GM23338 (cell line): ENCODE results near the gene CTDP1. TPM values are rescaled to one million over a fixed set of nuclear protein-coding genes. Genes with fewer than 3 reads are reported as not detected.

Source experiments
- ATAC-seq: fragments of 200-7000 bp; cut with Tn5 transposase; 3 replicates; pipeline ENCODE4 v1.9.1; 2020
- DNase-seq: peaks from one replicate; pipeline ENCODE4 v3.0.0-alpha.2; 2015; ENCODE audit warnings: low spot score
- H2AFZ ChIP-seq: fragments of 200-600 bp; sonication (generic); 2 replicates; pipeline ENCODE4 v1.8.0; 2016; ENCODE audit warnings: antibody characterized with exemption, mild to moderate bottlenecking, moderate library complexity
- H3F3A ChIP-seq: fragments of 200-600 bp; sonication (generic); replicated peaks from 2 replicates; pipeline ENCODE4 v1.8.0; 2017; ENCODE audit warnings: antibody characterized with exemption, mixed run types, low read depth
- H3K27ac ChIP-seq: fragments of 200-600 bp; sonication (generic); 2 replicates; pipeline ENCODE4 v1.6.1; 2016; ENCODE audit warnings: low read depth
- H3K27me3 ChIP-seq: fragments of 200-600 bp; sonication (generic); 2 replicates; pipeline ENCODE4 v1.8.0; 2016; ENCODE audit warnings: mild to moderate bottlenecking, mixed run types, moderate library complexity; ENCODE audit not compliant: insufficient read depth
- H3K36me3 ChIP-seq: fragments of 200-600 bp; sonication (generic); 2 replicates; pipeline ENCODE4 v1.8.0; 2016; ENCODE audit warnings: mild to moderate bottlenecking; ENCODE audit not compliant: insufficient read depth
- H3K4me1 ChIP-seq: fragments of 200-600 bp; sonication (generic); 2 replicates; pipeline ENCODE4 v1.8.0; 2016; ENCODE audit warnings: mild to moderate bottlenecking, moderate library complexity; ENCODE audit not compliant: insufficient read depth
- H3K4me2 ChIP-seq: fragments of 200-600 bp; sonication (generic); 2 replicates; pipeline ENCODE4 v1.7.1; 2017; ENCODE audit warnings: mixed run types
- H3K4me3 ChIP-seq: fragments of 200-600 bp; sonication (generic); 2 replicates; pipeline ENCODE4 v1.6.1; 2016; ENCODE audit warnings: mixed run types
- H3K79me2 ChIP-seq: fragments of 200-600 bp; sonication (generic); replicated peaks from 2 replicates; pipeline ENCODE4 v1.8.0; 2017; ENCODE audit warnings: mild to moderate bottlenecking; ENCODE audit not compliant: insufficient read depth
- H3K9me2 ChIP-seq: fragments of 200-600 bp; sonication (generic); 2 replicates; pipeline ENCODE4 v1.8.0; 2017; ENCODE audit not compliant: insufficient read depth
- H4K20me1 ChIP-seq: fragments of 200-600 bp; sonication (generic); replicated peaks from 2 replicates; pipeline ENCODE4 v1.8.0; 2017; ENCODE audit warnings: mild to moderate bottlenecking; ENCODE audit not compliant: insufficient read depth
- H3K27ac Mint-ChIP-seq: 2 replicates; pipeline ENCODE4 v1.8.0; 2020; ENCODE audit warnings: inconsistent platforms, mild to moderate bottlenecking, moderate library complexity, mixed read lengths
- H3K27me3 Mint-ChIP-seq: 3 replicates; pipeline ENCODE4 v1.8.0; 2022; ENCODE audit warnings: low read depth, mild to moderate bottlenecking, moderate library complexity, mixed read lengths, inconsistent platforms; ENCODE audit not compliant: insufficient read depth, poor library complexity
- H3K36me3 Mint-ChIP-seq: 3 replicates; pipeline ENCODE4 v1.8.0; 2021; ENCODE audit warnings: low read depth, mild to moderate bottlenecking, inconsistent platforms, moderate library complexity, mixed read lengths
- H3K4me1 Mint-ChIP-seq: 3 replicates; pipeline ENCODE4 v1.8.0; 2020; ENCODE audit warnings: mild to moderate bottlenecking, inconsistent platforms, mixed read lengths
- H3K4me3 Mint-ChIP-seq: 3 replicates; pipeline ENCODE4 v1.8.0; 2021; ENCODE audit warnings: moderate library complexity, mild to moderate bottlenecking, inconsistent platforms, mixed read lengths
- H3K9me3 Mint-ChIP-seq: 3 replicates; pipeline ENCODE4 v1.8.0; 2020; ENCODE audit warnings: moderate library complexity, mild to moderate bottlenecking, inconsistent platforms, mixed read lengths
- CTCF ChIP-seq, 2 experiments: fragments of 200-600 bp in 1 of 2; sonication (generic) in 1 of 2; conservative IDR thresholded peaks; 2 replicates each; pipeline versions ENCODE4 v1.5.1 to v1.6.1; 2016 to 2017; ENCODE audit warnings: antibody characterized with exemption in 2 of 2, low read depth in 2 of 2, mild to moderate bottlenecking in 2 of 2, moderate library complexity in 1 of 2
- JUNB ChIP-seq: IDR thresholded peaks from one replicate; pipeline ENCODE4 v1.6.1; 2016; ENCODE audit warnings: antibody characterized with exemption; ENCODE audit not compliant: unreplicated experiment
- NANOG ChIP-seq: IDR thresholded peaks from 2 replicates; pipeline ENCODE4 v1.6.1; 2016; ENCODE audit warnings: antibody characterized with exemption, borderline replicate concordance
- REST ChIP-seq: IDR thresholded peaks from one replicate; pipeline ENCODE4 v1.6.1; 2018; ENCODE audit warnings: antibody characterized with exemption; ENCODE audit not compliant: unreplicated experiment
- ZNF462 ChIP-seq: fragments of 250-450 bp; sonication (Bioruptor Pico); IDR thresholded peaks from 2 replicates; pipeline ENCODE4 v1.5.0; 2020; ENCODE audit warnings: mild to moderate bottlenecking, moderate library complexity
- polyA plus RNA-seq: library from polyadenylated mRNA; unstranded; fragments of >200 nt; fragmentation: Nextera tagmentation; extraction: Ambion mirVana; gene quantifications from 2 replicates; pipeline ENCODE4 v1.2.1, GENCODE V29; 2016
- total RNA-seq: library from RNA; depleted of rRNA; stranded (reverse); fragments of >200 nt; shearing (Covaris generic); gene quantifications from 2 replicates; pipeline ENCODE4 v1.2.3, GENCODE V29; 2014; rRNA removed

The CTDP1 gene
- total and polyA plus RNA-seq, 2 experiments from 2014 or later: 9.4 to 51.6 TPM

GRCh38 chr18:79803611-79804051 lies 124.0 kb downstream of the CTDP1 start:
- Histone ChIP-seq H3K9me2 (no peaks in the 10 kb centered on the region), H3K4me2 (no peak overlapping the region), H3F3A (no peaks in the 10 kb centered on the region), H4K20me1 (0 out of 2 replicates have a peak, but pooled peaks cover 3% of the 10 kb centered on the region), H3K4me1 (peaks cover 10% of the 10 kb centered on the region; the same call in 1 of the 2 replicates), H3K27me3 (peaks cover 17% of the 10 kb centered on the region), H3K36me3 (no peaks in the 10 kb centered on the region), H3K27ac (no peak overlapping the region), H3K4me3 (no peak overlapping the region), H3K79me2 (no peaks in the 10 kb centered on the region), H2AFZ (no peak overlapping the region)
- no peaks in the 10 kb centered on the region; the same call in 2 of the 3 replicates for H3K36me3 Mint-ChIP-seq
- peaks cover 20% of the 10 kb centered on the region for H3K27me3 Mint-ChIP-seq
- H3K27ac Mint-ChIP-seq: no peak overlapping the region
- no peak overlapping the region for H3K4me3 Mint-ChIP-seq
- no peak for DNase-seq
- peaks cover 7% of the 10 kb centered on the region for H3K4me1 Mint-ChIP-seq
- TF ChIP-seq REST: no peak
- TF ChIP-seq ZNF462 (CRISPR knock-in tag): no peak
- no peak for TF ChIP-seq JUNB
- no peak for TF ChIP-seq NANOG
- no peak for TF ChIP-seq CTCF (conservative IDR thresholded peaks at IDR 0.05; ENCODE audit: low read depth in 2 of 2)
- no peaks in the 10 kb centered on the region for H3K9me3 Mint-ChIP-seq
- ATAC-seq: no peak

Other genes with a start within 250 kb of the CTDP1 start
- 0.52 TPM in 1 of 2 replicates, not detected in the other for gene KCNG2, start 118.1 kb downstream of the CTDP1 start, total RNA-seq
- gene KCNG2, start 118.1 kb downstream of the CTDP1 start, polyA plus RNA-seq: 0.13 TPM in 1 of 2 replicates, not detected in the other